Progenitor cell of endocrine pancreas (in vitro differentiated cells): ENCODE measurements around the gene POLR2L. TPM values are rescaled to one million over a fixed set of nuclear protein-coding genes. Genes with fewer than 3 reads are reported as not detected.
A peak's percentile ranks its signal among the peaks of the same experiment; 100 is the strongest.

Source experiments
- DNase-seq: peaks from one replicate; pipeline ENCODE4 v3.0.0; 2021; ENCODE audit warnings: low spot score; ENCODE audit not compliant: unreplicated experiment
- H3K27ac Mint-ChIP-seq: 2 replicates; pipeline ENCODE4 v1.8.0; 2021; ENCODE audit warnings: mild to moderate bottlenecking, moderate library complexity, mixed read lengths
- H3K27me3 Mint-ChIP-seq: 2 replicates; pipeline ENCODE4 v1.8.0; 2021; ENCODE audit warnings: mixed read lengths
- H3K36me3 Mint-ChIP-seq: 2 replicates; pipeline ENCODE4 v1.8.0; 2022; ENCODE audit warnings: mixed read lengths; ENCODE audit not compliant: insufficient read depth
- H3K4me1 Mint-ChIP-seq: 2 replicates; pipeline ENCODE4 v1.8.0; 2021; ENCODE audit warnings: low read depth, mixed read lengths
- H3K4me3 Mint-ChIP-seq: 2 replicates; pipeline ENCODE4 v1.8.0; 2021; ENCODE audit warnings: low read depth, mild to moderate bottlenecking, moderate library complexity, mixed read lengths
- H3K9me3 Mint-ChIP-seq: 2 replicates; pipeline ENCODE4 v1.8.0; 2021; ENCODE audit warnings: low read depth, mixed read lengths
- CTCF ChIP-seq: fragments of 200-600 bp; sonication (generic); IDR thresholded peaks from one replicate; pipeline ENCODE4 v1.5.0; 2021; ENCODE audit warnings: antibody characterized with exemption, mild to moderate bottlenecking; ENCODE audit not compliant: unreplicated experiment
- total RNA-seq: library from RNA; stranded (reverse); gene quantifications from 2 replicates; pipeline ENCODE4 v1.2.1, GENCODE V29; 2021

The POLR2L gene
- total RNA-seq, 1 donor from 2014 or later: 97.9 TPM

GRCh38 chr11:797296-798092 lies 44.8 kb downstream of the POLR2L start:
- peak overlapping the region; percentile 82 for H3K4me3 Mint-ChIP-seq

GRCh38 chr11:796565-797295 lies 45.6 kb downstream of the POLR2L start:
- peaks cover 7% of the 10 kb centered on the region for H3K4me1 Mint-ChIP-seq
- no peaks in the 10 kb centered on the region for H3K9me3 Mint-ChIP-seq
- no peaks in the 10 kb centered on the region for H3K36me3 Mint-ChIP-seq
- TF ChIP-seq CTCF: no peak
- DNase-seq: no peak
- H3K27me3 Mint-ChIP-seq: no peaks in the 10 kb centered on the region
- H3K27ac Mint-ChIP-seq: peak overlapping the region; percentile 80
- H3K4me3 Mint-ChIP-seq: peak overlapping the region; percentile 82

More at GRCh38 chr11:797296-798092, 44.8 kb downstream of the POLR2L start:
- Mint-ChIP-seq H3K27ac (peak overlapping the region; percentile 92), H3K27me3 (no peaks in the 10 kb centered on the region), H3K4me1 (peaks cover 7% of the 10 kb centered on the region), H3K9me3 (no peaks in the 10 kb centered on the region), H3K36me3 (no peaks in the 10 kb centered on the region)
- TF ChIP-seq CTCF: no peak
- DNase-seq: no peak

- no peaks in the 10 kb centered on the region for H3K9me3 Mint-ChIP-seq
- H3K4me3 Mint-ChIP-seq: peak overlapping the region; percentile 82
- H3K27me3 Mint-ChIP-seq: no peaks in the 10 kb centered on the region
- H3K27ac Mint-ChIP-seq: no peak overlapping the region
- TF ChIP-seq CTCF: no peak
- H3K36me3 Mint-ChIP-seq: no peaks in the 10 kb centered on the region
- peaks cover 7% of the 10 kb centered on the region for H3K4me1 Mint-ChIP-seq
- no peak for DNase-seq
These were observed 46.4 kb downstream of the POLR2L start for GRCh38 chr11:795634-796564.

- H3K4me3 Mint-ChIP-seq: no peak overlapping the region
- H3K27ac Mint-ChIP-seq: no peak overlapping the region
These were observed 47.3 kb downstream of the POLR2L start for GRCh38 chr11:794766-795633.

More at GRCh38 chr11:794766-795633, 47.3 kb downstream of the POLR2L start:
- peaks cover 7% of the 10 kb centered on the region for H3K4me1 Mint-ChIP-seq
- TF ChIP-seq CTCF: no peak
- no peak for DNase-seq
- H3K36me3 Mint-ChIP-seq: no peaks in the 10 kb centered on the region
- H3K9me3 Mint-ChIP-seq: no peaks in the 10 kb centered on the region
- no peaks in the 10 kb centered on the region for H3K27me3 Mint-ChIP-seq
